ENCODE data around the gene ZNF324. TPM values are rescaled to one million over a fixed set of nuclear protein-coding genes. Genes with fewer than 3 reads are reported as not detected.

The ZNF324 gene
- total RNA-seq (2022; extraction: Qiagen RNA extraction; ENCODE audit: low read depth): 7.2 to 11.7 TPM (median 8.9 TPM) in 5 replicates

DNA sequence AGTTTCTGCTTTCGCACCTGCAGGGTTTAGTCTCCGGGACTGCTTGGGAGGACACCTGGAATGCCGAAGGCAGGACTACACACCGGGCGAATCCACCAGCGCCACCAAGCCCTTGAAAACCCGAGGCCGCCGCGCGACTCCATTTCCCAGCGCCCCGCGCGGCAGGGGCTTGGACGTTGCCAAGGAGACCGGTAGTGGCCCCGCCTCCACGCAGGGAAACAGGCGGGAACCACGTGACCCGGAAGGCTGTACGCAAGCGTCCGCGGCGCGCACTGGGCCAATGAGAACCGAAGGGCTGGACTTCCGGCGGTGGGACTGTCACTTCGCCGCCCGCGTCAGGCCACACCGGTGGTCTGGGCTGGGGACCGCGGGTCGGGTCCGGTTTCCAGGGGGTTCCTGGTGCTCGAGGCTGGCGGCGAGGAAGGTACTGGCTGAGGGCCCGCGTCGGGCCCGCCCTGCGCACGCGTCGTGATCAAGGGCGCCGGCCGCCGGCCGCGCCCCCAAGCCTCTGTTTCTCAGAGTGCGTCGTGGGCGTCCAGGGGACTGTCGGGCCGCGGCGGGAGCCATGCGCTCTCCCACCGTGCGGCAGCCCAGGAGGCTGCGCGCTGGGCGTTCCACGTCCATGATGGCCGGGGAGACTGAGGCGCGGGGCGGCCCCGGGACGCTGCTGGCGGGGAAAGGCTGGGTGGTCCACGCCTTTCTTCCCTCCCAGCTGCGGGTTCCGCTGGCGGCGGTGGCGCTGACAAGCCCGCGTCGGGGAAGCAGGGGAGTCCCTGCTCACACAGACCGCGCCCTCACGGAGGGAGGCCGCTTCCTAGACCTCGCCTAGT lies at the start of gene ZNF324:
ZNF324 (plus strand) TSS at position 321 of the 830 bp plus-strand sequence. CDS start 2,106 bp downstream, outside the sequence.

DNA sequence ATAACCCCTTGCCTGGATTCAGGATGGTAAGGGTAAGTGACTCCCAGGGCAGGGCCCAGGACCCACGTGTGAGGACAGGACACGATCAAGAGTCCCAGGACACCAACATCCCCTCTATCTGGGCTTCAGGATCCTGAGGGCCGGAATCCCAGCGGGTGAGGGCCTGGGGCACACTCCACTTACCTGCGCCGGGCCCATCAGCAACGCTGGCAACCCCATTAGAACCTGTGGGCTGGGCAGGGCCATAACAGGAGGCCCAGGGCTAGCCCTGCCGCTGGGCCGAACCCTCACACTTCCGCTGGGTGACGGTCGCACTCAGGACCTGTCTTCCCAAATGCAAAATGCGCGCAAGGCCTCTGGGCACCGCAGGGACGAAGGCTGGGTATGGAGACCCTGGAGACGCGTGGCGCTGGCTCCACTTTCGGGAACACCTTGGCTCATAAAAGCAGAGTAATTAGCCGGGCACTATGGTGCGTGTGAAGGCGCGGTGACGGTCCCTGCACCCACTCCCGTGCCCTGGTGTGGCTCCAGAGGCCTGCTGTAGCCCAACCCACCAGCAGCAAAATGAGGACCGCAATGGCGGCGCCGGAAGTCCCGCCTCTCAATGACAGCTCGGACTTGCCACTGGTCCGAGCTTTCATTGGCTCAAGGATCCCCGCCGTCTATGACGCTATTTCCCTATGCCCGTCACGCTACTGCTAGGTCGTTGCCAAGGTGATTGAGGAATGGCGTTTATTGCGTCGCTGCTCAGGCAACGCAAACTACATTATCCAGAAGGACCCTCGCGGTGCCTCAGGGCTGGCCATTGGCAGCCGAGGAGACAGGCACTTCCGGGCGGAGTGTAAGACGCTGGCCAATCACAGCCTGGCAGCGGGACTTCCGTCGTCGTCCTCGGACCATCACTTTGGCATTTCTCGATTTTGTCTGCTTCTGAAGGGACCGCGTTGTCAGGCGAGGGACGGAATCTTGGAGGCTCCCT lies 27.0 kb upstream of the ZNF324 start, which contains the start of gene ZNF132:
ZNF132 (minus strand) TSS at position 578 of the 979 bp plus-strand sequence; CDS start at position 246, 332 bp downstream.

DNA sequence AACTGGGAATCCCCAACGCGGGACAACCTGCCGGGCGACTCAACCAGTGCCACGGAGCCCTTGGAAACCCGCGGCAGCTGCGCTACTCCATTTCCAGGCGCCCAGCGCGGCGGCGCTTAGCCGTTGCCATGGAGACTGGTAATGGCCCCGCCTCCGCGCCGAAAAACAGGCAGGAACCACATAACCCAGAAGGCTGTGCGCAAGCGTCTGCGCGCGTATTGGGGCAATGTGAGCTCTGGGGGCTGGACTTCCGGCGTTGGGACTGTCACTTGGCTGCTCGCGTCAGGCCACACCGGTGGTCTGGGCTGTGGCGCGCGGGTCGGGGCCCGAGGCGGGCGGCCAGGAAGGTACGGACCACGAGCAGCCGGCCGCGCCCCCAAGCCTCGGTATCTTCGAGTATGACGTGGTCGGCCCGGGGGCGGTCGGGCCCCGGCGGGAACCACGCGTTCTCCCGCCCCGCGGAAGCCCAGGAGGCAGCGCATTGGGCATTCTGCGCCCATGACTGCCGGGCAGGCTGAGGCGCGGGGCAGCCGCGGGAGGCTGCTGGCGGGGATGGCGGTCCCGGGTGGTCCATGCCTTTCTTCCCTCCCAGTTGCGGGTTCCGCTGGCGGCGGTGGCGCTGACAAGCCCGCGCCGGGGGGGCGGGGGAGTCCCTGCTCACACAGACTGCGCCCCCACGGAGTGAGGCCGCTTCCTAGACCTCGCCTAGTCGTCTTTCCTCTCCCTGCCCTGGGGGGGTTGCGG lies 15.3 kb upstream of the ZNF324 start, which contains the start of gene ZNF324B:
ZNF324B (plus strand) TSS at position 265 of the 744 bp plus-strand sequence. CDS start 2,080 bp downstream, outside the sequence.

DNA sequence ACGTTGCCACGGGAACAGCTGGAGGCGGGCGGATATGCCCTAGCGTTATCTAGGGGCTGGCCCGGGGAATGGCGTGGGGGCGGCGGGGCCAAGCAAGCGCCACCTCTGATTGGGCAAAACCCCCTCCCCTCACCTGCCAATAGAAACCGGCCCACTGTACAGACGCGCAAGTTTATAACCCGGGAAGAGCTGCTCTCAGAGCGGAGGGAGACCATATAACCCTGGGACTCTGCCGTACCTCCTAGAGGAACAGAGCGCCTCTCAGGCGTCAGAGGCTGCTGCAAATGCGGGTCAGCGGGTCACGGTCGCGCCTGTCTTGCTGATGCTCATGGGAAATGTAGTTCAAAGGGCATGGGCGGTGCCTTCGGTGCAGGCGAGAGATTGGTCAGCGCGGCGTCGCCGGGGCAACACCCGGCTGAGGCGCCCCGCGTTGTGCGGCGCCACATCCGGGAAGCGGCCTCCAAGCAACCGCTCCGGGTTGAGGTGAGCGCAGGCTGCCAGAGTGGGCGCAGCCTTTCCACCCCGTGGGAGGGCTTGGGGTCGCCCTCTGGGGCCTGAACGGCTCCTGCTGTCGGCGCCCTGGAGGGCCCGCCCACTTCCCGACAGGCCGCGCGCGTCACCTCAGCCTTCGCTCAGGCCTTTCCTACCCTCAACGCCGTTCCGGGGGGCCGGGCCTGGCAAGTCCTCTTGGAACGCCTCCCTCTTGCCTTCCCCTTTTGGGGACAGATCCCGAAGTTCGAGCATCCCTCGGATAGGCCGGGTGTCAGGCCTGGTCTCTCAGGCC lies 9.0 kb downstream of the ZNF324 start, which contains the start of gene ZNF446:
ZNF446 (plus strand) TSS at position 639 of the 784 bp plus-strand sequence. CDS start 867 bp downstream, outside the sequence.

GRCh38 chr19:58511353-58512208 lies 44.7 kb downstream of the ZNF324 start, which contains the start of gene SLC27A5:
Gene SLC27A5, minus strand, starts transcription at chr19:58511992. Its CDS starts 37 bp downstream, at chr19:58511955.

GRCh38 chr19:58519355-58520256 lies 52.7 kb downstream of the ZNF324 start, which contains the start of gene ZBTB45:
Gene ZBTB45, minus strand, starts transcription at chr19:58519810. Its CDS starts 2,137 bp downstream, at chr19:58517673.

Other genes with a start within 250 kb of the ZNF324 start
- 12.0 to 21.7 TPM (median 20.2 TPM) in 5 replicates for gene ZNF544, start 238.2 kb upstream of the ZNF324 start, total RNA-seq (2022; extraction: Qiagen RNA extraction; ENCODE audit: low read depth)
- 0.93 to 1.4 TPM (median 1.1 TPM) in 5 replicates for gene ZNF8, start 188.1 kb upstream of the ZNF324 start, total RNA-seq (2022; extraction: Qiagen RNA extraction; ENCODE audit: low read depth)
- 89.5 to 122 TPM (median 98.9 TPM) in 5 replicates for gene ERVK3-1, start 161.7 kb upstream of the ZNF324 start, total RNA-seq (2022; extraction: Qiagen RNA extraction; ENCODE audit: low read depth)
- 1.7 to 3.3 TPM (median 2.7 TPM) in 5 replicates for gene ZSCAN22, start 140.1 kb upstream of the ZNF324 start, total RNA-seq (2022; extraction: Qiagen RNA extraction; ENCODE audit: low read depth)
- 7.2 to 12.3 TPM (median 10.0 TPM) in 5 replicates for gene A1BG, start 113.6 kb upstream of the ZNF324 start, total RNA-seq (2022; extraction: Qiagen RNA extraction; ENCODE audit: low read depth)
- gene ZNF497, start 104.3 kb upstream of the ZNF324 start, total RNA-seq (2022; extraction: Qiagen RNA extraction; ENCODE audit: low read depth): 0.60 to 1.8 TPM (median 1.5 TPM) in 5 replicates
- 0.74 to 1.7 TPM (median 1.4 TPM) in 5 replicates for gene ZNF837, start 86.0 kb upstream of the ZNF324 start, total RNA-seq (2022; extraction: Qiagen RNA extraction; ENCODE audit: low read depth)
- 1,770 to 2,546 TPM (median 2,356 TPM) in 5 replicates for gene RPS5, start 79.8 kb upstream of the ZNF324 start, total RNA-seq (2022; extraction: Qiagen RNA extraction; ENCODE audit: low read depth)
- not detected in 5 replicates for gene RNF225, start 71.4 kb upstream of the ZNF324 start, total RNA-seq (2022; extraction: Qiagen RNA extraction; ENCODE audit: low read depth)
- 17.6 to 20.4 TPM (median 18.2 TPM) in 5 replicates for gene ZNF584, start 58.4 kb upstream of the ZNF324 start, total RNA-seq (2022; extraction: Qiagen RNA extraction; ENCODE audit: low read depth)
- 0.07 to 0.09 TPM (median 0.09 TPM) in 3 of 5 replicates, not detected in the others for gene ZNF132, start 26.9 kb upstream of the ZNF324 start, total RNA-seq (2022; extraction: Qiagen RNA extraction; ENCODE audit: low read depth)
- 5.7 to 7.9 TPM (median 7.0 TPM) in 5 replicates for gene ZNF324B, start 15.5 kb upstream of the ZNF324 start, total RNA-seq (2022; extraction: Qiagen RNA extraction; ENCODE audit: low read depth)
- gene ZNF446, start 9.3 kb downstream of the ZNF324 start, total RNA-seq (2022; extraction: Qiagen RNA extraction; ENCODE audit: low read depth): 10.7 to 15.1 TPM (median 12.0 TPM) in 5 replicates
- gene SLC27A5, start 44.9 kb downstream of the ZNF324 start, total RNA-seq (2022; extraction: Qiagen RNA extraction; ENCODE audit: low read depth): 18.4 to 32.9 TPM (median 29.4 TPM) in 5 replicates
- gene ZBTB45, start 52.7 kb downstream of the ZNF324 start, total RNA-seq (2022; extraction: Qiagen RNA extraction; ENCODE audit: low read depth): 8.3 to 24.0 TPM (median 20.1 TPM) in 5 replicates
- gene TRIM28, start 77.0 kb downstream of the ZNF324 start, total RNA-seq (2022; extraction: Qiagen RNA extraction; ENCODE audit: low read depth): 606 to 732 TPM (median 664 TPM) in 5 replicates
- gene CHMP2A, start 88.0 kb downstream of the ZNF324 start, total RNA-seq (2022; extraction: Qiagen RNA extraction; ENCODE audit: low read depth): 180 to 230 TPM (median 198 TPM) in 5 replicates
- 134 to 148 TPM (median 138 TPM) in 5 replicates for gene UBE2M, start 91.5 kb downstream of the ZNF324 start, total RNA-seq (2022; extraction: Qiagen RNA extraction; ENCODE audit: low read depth)
- 7.0 to 19.9 TPM (median 16.5 TPM) in 5 replicates for gene MZF1, start 106.3 kb downstream of the ZNF324 start, total RNA-seq (2022; extraction: Qiagen RNA extraction; ENCODE audit: low read depth)